H1 (cell line): ENCODE results near the gene HNRNPAB. TPM values are rescaled to one million over a fixed set of nuclear protein-coding genes. Genes with fewer than 3 reads are reported as not detected.
A peak's percentile ranks its signal among the peaks of the same experiment; 100 is the strongest.

Experiments
- ATF3 ChIP-seq: IDR thresholded peaks from 2 replicates; pipeline ENCODE4 v1.6.1; 2011; ENCODE audit warnings: low read depth, mild to moderate bottlenecking, low read length; ENCODE audit not compliant: insufficient read depth
- SAP30 ChIP-seq: fragments of 300-600 bp; sonication (generic); IDR thresholded peaks from 2 replicates; pipeline ENCODE4 v1.7.1; 2012; ENCODE audit warnings: low read length, moderate library complexity, mild to moderate bottlenecking, inconsistent platforms; ENCODE audit not compliant: insufficient read depth, insufficient replicate concordance
- SIX5 ChIP-seq: IDR thresholded peaks from 2 replicates; pipeline ENCODE4 v1.6.1; 2011; ENCODE audit warnings: mild to moderate bottlenecking, low read depth, low read length
- SP1 ChIP-seq: IDR thresholded peaks from 2 replicates; pipeline ENCODE4 v1.6.1; 2011; ENCODE audit warnings: low read depth, low read length
- polyA plus RNA-seq, 7 experiments: library from polyadenylated mRNA; depleted of rRNA in 3 of 7; stranded (reverse) in 5 of 7; unstranded in 2 of 7; fragments of >200 nt in 5 of 7; fragments of 200-250 nt in 2 of 7; gene quantifications; 1 replicate in 5 of 7; 2 replicates in 1 of 7; 4 replicates in 1 of 7; pipeline versions ENCODE4 v1.2.1 to v1.2.3, GENCODE V29; 2011 to 2013; ENCODE audit warnings: missing spikeins in 2 of 7, mixed read lengths in 2 of 7
- total RNA-seq: library from RNA; stranded (reverse); fragmentation: NEBNext Ultra II Directional; extraction: Animal tissue kit (Norgen Biotek cat#: 25700); gene quantifications from 2 replicates; pipeline ENCODE4 v1.2.1, GENCODE V29; 2021

HNRNPAB gene
- total and polyA plus RNA-seq, 2 of the 8 experiments (the other 6 are each of a cell fraction or from before 2014, with no cell fraction given): 373 to 563 TPM

- TF ChIP-seq SIX5: no peak
- TF ChIP-seq SP1: no peak
- TF ChIP-seq ATF3: no peak
- peak; percentile 21 for TF ChIP-seq SAP30
- TF ChIP-seq, all 59 proteins: peak for 3
These were observed 2.1 kb downstream of the HNRNPAB start (continued) for GRCh38 chr5:178206166-178207101.
